Activated gamma-delta T cell treated with Interleukin-2 at 50 U/mL for 16 hours (primary cell): Measurements from ENCODE around the gene ARHGAP40.
A peak's percentile ranks its signal among the peaks of the same experiment; 100 is the strongest.

Experiments used
- DNase-seq: peaks from one replicate; pipeline ENCODE4 v3.0.0-alpha.2; 2020

The ARHGAP40 gene

DNA sequence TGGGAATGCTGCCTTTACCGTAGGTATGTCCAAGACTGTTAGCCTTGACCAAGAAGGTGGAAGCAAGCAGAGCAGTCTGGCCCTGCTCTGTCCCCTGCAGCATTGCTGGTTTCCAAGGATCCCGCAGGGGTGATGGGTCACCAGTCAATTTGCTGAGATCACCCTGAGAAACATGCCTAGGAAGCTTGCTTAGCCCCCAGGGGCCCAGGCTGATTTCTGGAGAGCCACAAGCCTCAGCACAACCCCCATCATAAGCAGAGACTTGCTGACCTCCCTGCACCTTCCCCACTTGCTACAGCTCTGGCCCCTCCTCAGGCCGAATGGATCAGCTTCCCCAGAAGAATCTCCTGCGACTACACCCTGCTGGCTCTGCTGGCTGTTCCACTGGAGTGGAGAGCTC, 21.5 kb downstream of the ARHGAP40 start:
- no peak for DNase-seq

DNA sequence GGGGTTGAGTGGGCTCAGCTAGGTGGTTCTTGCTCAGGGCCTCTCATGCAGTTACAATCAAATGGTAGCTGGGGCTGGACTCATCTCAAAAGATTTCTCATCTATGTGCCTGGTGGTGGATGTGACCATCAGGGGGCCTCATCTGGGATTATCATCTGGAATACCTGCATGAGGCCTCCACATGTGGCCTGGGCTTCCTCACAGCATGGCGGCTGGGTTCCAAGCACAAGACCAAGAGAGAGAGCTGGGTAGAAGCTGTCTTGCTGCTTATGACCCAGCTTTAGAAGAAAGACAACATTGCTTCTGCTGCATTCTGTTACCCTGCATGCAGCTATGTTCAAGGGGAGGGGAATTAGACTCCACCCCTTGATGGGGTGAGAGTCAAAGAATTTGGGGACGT, 22.5 kb downstream of the ARHGAP40 start:
- no peak for DNase-seq

DNA sequence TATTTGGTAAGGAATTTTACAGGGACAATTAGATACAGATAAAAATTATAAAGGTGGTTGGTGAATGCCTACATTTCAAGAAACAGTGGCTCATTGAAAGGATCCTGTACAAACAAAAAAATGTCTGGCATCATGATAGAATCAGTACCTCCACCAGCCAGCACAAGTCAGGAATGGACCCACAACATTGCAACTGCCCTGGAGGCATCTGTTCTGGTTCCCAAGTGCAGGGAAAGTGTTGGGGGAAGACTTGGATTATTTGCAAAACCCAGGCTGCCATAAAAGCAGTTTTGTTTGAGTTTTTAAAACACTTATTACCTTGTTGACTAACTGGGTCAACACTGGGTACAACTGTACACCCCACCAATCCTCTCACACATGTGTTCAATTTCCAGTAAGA, 24.3 kb downstream of the ARHGAP40 start:
- no peak for DNase-seq

DNA sequence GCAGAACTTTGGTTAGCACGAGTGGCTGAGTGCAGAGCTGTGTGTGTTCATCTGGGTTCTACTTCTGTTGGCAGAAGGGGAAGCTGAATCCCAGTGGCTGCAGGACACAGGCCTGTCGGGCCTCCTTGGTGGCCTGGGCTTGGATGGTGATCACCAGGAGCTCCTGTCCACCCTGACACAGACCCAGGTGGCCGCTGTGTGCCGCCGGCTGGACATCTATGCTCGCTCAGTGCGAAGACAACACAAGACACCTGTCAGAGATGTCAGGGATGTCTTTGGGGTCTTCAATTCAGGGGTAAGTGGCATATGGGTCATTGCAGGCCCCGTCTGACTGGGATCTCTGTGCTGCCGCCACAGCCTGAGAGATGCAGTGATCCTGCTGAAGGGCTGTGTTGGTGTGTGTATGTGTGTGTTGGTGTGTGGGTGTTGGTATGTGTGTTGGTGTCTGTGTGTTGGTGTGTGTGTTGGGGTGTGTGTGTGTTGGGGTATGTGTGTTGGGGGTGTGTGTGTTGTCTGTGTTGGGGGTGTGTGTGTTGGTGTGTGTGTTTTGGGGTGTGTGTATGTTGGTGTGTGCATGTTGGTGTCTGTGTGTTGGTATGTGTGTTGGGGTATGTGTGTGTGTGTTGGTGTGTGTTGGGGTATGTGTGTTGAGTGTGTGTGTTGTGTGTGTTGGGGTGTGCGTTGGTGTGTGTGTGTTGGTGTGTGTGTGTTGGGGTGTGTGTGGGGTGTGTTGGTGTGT, 25.5 kb downstream of the ARHGAP40 start:
- DNase-seq = no peak

DNA sequence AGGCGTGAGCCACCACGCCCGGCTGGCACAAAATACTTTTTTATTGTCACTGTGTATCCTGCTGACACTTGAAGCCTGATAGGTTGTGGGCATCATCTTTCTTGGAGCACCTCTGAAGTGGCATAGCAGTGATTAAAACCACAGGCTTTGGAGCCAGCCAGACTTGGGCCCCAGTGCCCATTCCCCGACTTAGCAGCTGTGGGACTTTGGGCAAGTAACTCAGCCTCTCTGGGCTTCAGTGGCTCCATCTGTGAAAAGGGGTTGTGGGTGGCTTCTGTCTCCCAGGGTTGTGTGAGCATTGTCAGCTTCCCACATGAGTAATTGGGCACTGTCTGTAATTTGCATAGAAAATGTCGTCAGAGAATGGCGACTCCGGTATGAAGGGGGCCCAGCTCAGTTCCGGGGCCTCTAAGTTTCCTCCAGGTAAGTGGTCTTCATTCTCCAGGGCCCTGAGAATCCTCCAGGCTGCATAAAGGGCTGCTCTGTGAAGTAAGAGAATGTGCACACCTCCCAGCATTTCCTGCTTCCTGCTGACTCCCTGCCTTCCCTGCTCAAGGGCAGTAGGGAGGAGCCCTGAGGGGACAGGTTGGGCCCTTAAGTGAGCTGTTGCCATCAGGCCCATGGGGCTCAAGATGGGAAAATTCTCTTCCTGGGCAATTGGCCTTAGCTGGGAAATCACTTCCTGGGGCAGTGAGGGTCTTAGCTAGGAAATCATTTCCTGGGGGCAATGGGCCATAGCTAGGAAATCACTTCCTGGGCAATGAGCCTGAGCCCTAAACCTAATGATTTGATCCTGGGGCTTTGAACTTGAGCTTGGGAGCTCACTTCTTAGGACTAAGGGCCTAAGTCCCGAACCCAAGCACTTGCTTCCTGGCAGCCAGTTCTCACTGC, 27.2 kb downstream of the ARHGAP40 start:
- DNase-seq = no peak

DNA sequence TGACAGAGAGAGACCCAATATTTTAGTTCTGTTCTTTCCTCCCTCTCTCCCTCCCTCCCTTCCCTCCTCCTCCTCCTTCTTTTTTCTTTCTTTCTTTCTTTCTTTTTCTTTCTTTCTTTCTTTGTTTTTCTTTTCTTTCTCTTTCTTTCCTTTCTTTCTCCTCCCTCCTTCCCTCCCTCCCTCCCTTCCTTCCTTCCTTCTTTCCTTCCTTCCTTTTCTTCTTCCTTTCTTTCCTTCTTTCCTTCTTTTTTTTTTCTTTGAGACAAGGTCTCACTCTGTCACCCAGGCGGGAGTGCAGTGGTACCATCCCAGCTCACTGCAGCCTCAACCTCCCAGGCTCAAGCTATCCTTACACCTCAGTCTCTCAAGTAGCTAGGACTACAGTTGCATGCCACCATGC, 28.4 kb downstream of the ARHGAP40 start:
- DNase-seq = no peak

DNA sequence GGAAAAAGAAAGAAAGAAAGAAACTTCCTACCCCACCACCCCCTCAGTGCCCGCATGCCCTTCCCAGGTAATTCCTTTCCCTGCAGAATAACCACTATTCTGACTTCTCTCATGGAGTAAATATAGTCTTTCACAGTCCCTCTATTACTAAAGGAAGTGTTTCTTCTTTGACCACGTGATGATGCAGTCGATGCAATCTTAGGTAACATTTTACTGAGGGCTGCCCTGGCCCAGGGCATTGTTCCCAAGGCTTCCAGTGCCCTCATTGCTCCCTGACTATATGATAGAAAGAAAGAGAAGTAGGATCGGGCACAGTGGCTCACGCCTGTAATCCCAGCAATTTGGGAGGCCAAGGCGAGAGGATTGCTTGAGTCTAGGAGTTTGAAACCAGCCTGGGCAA, 29.1 kb downstream of the ARHGAP40 start:
- no peak for DNase-seq

DNA sequence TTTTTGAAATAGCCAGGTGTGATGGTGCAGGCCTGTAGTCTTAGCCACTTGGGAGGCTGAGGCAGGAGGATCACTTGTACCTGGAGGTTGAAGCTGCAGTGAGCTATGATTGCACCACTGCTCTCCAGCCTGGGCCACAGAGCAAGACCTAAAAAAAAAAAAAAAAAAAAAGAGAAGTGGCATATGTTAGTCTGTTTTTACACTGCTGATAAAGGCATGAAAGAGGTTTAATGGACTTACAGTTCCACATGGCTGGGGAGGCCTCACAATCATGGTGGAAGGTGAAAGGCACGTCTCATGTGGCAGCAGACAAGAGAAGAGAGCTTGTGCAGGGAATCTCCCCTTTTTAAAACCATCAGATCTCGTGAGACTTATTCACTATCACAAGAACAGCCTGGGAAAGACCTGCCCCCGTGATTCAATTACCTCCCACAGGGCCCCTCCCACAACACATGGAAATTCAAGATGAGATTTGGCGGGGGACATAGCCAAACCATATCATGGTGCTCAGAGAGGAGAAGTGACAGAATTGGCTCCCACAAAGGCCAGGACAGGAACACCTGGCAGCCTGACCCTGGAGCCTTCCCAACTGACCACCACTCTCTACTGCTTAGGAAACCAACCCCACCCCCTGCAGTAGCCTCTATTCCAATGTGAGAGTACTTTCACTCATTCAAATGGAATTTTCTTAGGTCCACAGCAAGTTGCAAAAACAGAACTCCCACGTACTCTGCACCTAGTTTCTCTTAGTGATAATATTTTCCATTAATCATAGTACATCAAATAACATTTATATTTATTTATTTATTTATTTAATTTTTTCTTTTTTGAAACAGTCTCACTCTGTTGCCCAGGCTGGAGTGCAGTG, 29.8 kb downstream of the ARHGAP40 start:
- DNase-seq = no peak

DNA sequence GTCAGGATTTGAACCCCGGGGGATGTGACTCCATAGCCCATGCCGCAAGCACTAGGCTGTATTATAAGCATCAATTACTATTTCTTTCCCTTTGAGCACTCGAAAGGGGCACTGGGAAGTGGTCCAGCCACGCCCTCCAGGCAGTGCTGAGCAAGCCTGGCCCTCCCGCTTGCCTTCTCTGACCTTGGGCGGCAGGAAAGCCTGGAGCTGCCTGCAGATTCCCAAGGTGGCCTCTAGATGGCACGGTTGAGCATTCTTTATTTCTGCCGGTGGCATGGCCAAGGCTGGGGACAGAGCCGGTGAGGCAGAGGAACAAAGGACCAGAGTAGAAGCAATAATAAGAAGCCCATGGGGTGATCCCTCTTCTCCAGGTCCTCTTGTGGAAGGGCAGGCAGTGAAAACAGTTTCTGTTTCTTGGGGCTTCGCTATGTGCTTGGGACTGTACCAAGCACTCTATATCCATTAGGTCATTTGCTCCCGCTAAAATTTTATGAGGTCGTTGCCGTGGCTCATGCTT, 32.0 kb downstream of the ARHGAP40 start:
- DNase-seq = peak; percentile 52

DNA sequence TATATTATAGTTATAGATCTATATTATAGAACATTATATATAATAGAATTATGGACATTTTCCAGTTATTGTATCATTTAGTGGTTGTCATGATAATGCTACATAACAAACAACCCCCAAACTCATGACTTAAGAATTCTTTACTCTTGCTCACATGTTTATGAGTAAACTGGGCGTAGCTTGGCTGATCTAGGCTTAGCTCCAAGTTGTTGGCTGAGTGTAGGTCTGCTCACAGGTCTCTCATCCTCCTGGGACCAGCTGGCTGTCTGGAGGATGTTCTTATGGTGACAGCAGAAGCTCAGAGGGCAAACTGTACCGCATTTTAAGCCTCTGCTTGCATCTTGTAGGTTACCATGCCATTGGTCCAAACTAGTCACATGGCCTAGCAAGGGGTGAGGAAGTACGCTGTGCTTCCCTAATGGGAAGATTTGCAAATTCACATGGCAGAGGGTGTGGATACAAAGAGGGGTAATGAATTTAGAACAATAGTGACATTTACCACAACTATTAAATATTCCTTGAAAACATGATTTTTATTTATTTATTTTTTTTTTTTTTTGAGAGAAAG, 34.2 kb downstream of the ARHGAP40 start:
- no peak for DNase-seq

DNA sequence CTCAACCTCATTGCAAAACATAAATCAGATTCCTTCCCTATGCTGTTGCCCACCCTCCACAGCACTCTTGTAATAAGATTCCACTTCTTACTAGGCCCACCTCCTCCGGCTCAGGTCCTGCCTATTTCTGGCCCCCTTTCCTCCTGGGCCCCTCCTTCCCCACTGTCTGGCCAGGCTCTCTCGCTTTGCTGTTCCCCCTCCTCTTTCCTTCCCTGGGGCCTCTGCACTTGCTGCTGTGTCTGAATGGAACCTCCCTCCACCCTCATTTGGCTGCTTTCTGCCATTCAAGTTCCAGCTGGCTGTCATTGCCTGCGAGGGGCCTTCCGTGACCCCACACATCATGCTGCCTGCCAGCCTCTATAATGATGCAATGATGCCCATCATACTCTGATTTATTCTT, 38.9 kb downstream of the ARHGAP40 start:
- no peak for DNase-seq

DNA sequence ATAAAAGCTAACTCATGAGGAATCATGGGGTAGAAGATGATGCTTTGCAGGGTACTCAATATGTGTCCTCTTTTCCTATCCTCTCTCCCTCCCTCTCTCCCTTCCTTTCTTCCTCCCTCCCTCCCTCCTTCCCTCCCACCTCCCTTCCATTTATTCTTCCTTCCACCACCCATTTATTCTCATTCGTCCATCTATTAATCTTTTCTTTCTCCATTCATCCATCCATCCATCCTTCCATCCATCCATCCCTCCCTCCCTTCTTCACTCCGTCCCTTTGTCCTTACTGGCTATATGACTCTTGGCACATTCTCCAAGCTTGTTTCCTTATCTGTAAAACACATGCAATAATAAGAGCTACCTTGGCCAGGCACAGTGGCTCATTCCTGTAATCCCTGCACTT, 40.9 kb downstream of the ARHGAP40 start:
- no peak for DNase-seq

DNA sequence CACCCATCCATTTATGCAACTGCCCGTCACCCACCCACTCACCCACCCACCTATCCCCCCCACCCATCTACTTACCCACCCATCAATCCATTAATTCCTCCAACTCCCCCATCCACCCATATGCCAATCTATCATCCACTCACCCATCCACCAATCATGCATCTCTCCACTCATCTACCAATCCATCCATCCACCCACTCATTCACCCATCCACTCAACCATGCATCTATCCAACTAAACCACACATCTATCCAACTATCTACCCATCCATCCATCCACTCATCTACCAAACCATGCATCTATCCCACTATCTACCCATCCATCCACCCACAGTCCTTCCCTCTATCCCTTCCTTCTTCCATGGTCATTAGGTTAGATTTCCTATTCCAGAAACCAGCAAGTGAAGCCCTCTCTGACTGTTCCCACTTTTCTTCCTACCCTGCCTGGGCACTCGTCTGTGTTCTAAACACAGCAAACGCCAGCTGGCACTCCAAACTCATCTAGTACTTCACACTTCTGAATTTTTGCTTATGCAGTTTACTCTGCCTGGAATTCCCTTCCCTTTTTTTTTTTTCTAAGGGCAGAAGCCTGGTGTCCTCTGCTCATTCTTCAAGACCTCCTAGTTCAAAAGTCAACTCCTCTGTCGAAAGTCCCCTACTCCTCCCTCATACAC, 43.1 kb downstream of the ARHGAP40 start:
- no peak for DNase-seq

DNA sequence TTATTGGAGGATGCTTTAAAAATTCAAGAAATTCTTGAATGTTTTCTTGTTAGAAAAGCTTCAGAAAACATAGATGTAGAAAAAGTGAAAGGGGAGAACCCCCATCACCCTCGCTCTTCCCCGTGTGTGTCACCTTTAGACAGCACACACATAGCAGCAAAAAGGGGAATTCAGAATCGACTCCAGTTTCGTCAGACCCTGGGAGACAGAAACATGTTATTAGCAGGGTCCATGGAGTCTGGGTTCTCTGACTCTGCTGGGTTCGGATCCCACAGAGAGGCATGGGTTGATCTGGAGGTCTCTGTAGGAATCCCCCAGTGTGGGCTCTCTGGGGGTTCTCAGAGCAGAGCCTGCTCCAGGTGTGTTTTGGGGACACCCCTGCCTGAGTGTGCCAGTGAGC, 43.7 kb downstream of the ARHGAP40 start:
- no peak for DNase-seq

DNA sequence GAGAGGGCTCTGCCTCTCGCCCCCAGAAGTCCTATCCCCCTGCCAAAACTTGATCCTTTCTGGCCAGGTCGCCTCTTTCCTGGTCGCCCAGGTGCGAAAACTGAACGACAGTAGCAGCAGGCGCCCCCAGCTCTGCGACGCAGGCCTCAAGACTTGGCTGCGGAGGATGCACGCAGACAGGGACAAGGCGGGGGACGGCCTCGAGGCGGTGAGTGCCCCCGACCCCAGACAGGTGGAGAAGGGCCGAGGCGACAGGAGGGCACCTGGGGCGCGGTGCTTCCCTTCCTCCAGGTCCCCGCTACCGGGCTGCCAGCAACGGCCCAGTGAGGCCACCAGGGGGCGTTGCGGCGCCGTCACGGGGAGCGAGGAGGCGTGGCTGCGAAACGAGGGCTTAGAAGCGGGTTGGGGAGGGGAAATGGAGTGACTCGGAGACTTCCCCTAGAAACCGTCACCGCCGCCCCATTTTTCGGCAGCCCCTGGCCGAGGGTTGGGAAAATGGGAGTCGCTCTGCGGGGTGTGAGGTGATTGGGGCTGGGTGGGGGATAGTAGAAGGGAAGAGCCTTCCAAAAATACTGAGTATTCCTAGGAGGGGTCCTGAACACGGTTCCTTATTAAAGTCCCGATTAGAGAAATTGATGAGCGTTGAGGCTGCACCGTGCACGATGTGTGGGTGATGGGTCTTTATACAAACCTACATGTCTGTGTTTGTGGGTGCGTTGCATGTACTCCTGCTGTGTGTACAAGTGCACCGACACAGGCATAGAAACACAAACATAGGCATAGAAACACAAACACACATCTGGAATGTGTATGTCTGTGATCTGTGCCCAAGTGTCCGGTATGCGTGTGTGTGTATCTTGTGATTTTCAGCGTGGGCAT, 44.6 kb downstream of the ARHGAP40 start:
- DNase-seq = peak; percentile 90

DNA sequence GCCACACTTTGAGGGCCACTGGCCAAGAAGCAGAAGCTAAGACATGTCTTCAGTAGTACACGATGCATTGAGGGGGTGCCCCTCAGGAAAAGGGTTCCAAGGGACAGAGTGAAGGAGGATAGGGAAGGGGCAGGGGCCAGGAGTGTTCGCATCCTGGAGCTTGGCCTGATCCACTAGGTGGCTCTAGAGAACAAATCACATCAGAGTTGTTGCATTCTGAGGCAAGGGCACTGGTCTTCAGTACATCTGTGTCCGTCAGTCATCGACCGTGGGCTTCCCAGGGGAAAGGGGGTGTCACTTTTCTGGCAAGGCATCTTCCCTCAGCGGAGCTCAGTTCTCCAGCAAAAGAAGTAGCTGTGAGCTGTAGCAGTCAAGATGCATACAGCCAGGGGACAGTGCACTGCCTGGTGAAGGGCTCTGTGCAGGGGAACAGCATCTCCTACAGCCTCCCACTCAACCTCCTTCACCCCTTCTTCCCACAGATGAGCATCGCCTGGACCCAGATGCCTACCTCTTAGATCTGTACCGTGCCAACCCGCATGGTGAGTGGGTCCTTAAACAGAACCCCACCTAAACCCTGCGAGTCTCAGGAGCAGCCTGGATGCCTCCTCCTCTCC, 47.8 kb downstream of the ARHGAP40 start:
- no peak for DNase-seq

DNA sequence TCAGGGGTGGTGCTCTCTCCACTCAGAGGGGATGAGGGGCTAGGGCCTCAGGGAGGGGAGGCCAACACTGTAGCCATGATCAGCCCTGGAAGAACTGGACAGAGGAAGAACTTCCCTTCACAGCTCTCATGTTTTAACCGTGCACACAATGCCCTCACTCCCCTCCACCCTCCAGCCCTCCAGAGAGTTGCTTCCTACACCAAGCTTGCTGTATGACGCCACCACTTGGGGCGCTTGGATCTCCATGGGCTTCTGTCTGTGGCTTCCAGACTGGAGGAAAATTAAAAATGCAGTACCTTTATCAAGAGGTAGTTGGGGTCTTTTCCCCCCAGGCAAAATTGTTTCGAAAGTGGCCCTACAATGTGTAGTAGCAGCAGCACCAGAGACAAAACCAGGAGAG, 48.4 kb downstream of the ARHGAP40 start:
- no peak for DNase-seq

DNA sequence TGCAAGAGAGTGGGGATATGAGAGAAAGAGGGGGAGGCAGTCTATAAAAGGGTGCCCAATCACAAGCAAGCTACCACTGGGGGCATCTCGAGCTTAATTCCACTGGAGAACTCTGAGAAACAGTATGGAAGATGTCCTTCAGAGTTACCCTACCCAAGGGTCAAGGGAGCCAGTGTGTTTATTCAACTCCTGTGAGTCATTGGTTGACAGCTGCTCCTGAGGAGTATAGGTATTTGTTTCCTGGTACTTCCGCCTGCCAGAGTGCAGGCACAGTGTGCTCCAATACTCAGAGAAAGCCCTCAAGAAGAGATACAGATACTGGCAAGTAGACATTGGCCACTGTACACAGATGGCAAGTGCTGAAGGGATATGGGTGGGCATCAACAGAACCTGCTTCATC, 49.5 kb downstream of the ARHGAP40 start:
- DNase-seq = no peak

DNA sequence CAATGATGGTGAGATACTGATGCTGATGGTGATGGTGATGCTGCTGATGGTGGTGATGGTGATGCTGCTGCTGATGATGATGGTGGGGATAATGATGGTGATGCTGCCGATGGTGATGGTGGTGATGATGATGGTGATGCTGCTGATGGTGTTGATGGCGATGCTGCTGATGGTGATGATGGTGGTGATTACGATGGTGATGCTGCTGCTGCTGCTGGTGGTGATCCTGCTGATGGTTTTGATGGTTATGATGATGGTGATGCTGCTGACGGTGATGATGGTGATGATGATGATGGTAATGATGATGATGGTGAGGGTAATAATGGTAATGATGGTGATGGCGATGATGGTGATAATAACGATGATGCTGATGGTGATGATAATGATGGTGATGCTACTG, 50.0 kb downstream of the ARHGAP40 start:
- no peak for DNase-seq

DNA sequence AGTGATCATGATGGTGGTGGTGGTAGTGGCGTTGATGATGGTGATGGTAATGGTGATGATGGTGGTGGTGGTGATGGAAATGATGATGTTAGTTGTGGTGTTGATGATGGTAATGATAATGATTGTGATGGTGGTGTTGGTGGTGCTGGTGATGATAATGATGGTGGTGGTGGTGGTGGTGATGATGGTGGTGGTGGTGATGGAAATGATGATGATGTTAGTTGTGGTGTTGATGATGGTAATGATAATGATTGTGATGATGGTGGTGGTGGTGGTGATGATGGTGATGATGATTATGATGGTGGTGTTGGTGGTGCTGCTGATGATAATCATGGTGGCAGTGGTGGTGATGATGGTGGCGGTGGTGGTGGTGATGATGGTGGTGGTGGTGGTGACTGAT, 51.4 kb downstream of the ARHGAP40 start:
- no peak for DNase-seq

DNA sequence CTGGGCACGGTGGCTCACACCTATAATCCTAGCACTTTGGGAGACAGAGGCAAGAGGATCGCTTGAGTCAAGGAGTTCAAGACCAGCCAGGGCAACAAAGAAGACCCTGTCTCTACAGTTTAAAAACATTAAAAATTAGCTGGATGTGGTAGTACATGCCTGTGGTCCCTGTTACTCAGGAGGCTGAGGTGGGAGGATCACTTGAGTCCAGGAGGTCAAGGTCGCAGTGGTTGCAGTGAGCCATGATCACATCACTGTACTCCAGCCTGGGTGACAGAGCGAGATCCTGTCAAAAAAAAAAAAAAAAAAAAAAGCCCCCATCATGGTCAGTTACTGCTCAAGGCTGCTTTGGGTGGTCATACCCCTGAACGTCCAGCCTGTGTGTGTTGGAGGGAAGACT, 55.8 kb downstream of the ARHGAP40 start:
- no peak for DNase-seq
